Stomach (tissue), 9 donors: ENCODE measurements around the gene GMDS. TPM values are rescaled to one million over a fixed set of nuclear protein-coding genes. Genes with fewer than 3 reads are reported as not detected.

Experiments
- DNase-seq, 2 donors: peaks; one replicate each; pipeline versions ENCODE4 v3.0.0 to v3.0.0-alpha.2; 2013 to 2019
- H3K27ac ChIP-seq, 5 donors: fragments of 200-600 bp in 4 of 5; sonication (generic) in 4 of 5; one replicate each; pipeline ENCODE4 v1.5.1; 2013 to 2019; ENCODE audit warnings: mild to moderate bottlenecking in 1 of 5, moderate library complexity in 1 of 5
- H3K27me3 ChIP-seq, 3 donors: fragments of 200-600 bp; sonication (generic); one replicate each; pipeline ENCODE4 v1.5.1; 2017 to 2019; ENCODE audit warnings: mixed run types in 1 of 3
- H3K36me3 ChIP-seq, 4 donors: fragments of 200-600 bp; sonication (generic); 1 replicate in 3 of 4; 2 replicates in 1 of 4; pipeline ENCODE4 v1.5.1; 2016 to 2019
- H3K4me1 ChIP-seq, 4 donors: fragments of 200-600 bp; sonication (generic); one replicate each; pipeline ENCODE4 v1.5.1; 2016 to 2019
- H3K4me3 ChIP-seq, 4 donors: fragments of 200-600 bp; sonication (generic) in 3 of 4; one replicate each; pipeline ENCODE4 v1.5.1; 2016 to 2019; ENCODE audit warnings: mild to moderate bottlenecking in 1 of 4
- H3K9me3 ChIP-seq, 4 donors: fragments of 200-600 bp; sonication (generic); one replicate each; pipeline ENCODE4 v1.5.1; 2016 to 2019
- EP300 ChIP-seq: sonication (generic); formaldehyde crosslinking; IDR thresholded peaks from one replicate; pipeline ENCODE4 v1.6.1; 2017; ENCODE audit warnings: antibody characterized with exemption
- POLR2A ChIP-seq, 4 donors: fragments of 450-650 bp; IDR thresholded peaks; one replicate each; pipeline ENCODE4 v1.6.1; 2016; ENCODE audit warnings: antibody characterized with exemption in 4 of 4, control low read depth in 2 of 4, mild to moderate bottlenecking in 1 of 4, moderate library complexity in 1 of 4
- POLR2AphosphoS5 ChIP-seq, 3 donors: sonication (generic); formaldehyde crosslinking; IDR thresholded peaks; one replicate each; pipeline ENCODE4 v1.6.1; 2016; ENCODE audit warnings: antibody characterized with exemption in 3 of 3
- WGBS, 5 donors: extraction: QIAGEN DNeasy Blood & Tissue Kit in 3 of 5; methylation state at CpG; one replicate each; pipeline versions ENCODE4 v1.1.5 to v1.1.7; 2013 to 2018; 5-methylcytosine and 5-hydroxymethylcytosine counted together
- intact Hi-C: fragments of 100-400 bp; cut with DNase I; formaldehyde crosslinking; loops from one replicate; pipeline ENCODE4 v1.15.1; 2023; ENCODE audit warnings: low total_unique reads
- polyA plus RNA-seq, 3 donors: library from polyadenylated mRNA; stranded (reverse); fragments of 200-250 nt; gene quantifications; one replicate each; pipeline ENCODE4 v1.2.3, GENCODE V29; 2013
- total RNA-seq, 5 donors: library from RNA; depleted of rRNA; stranded (reverse); fragments of >200 nt; gene quantifications; one replicate each; pipeline versions ENCODE4 v1.1.0 to v1.2.3, GENCODE V29; 2014 to 2016
- TF ChIP-seq, protein P1 (sequence below), 7 experiments: fragments of 450-650 bp in 4 of 7; fragments of 200-600 bp in 3 of 7; sonication (generic) in 3 of 7; IDR thresholded peaks; one replicate each; pipeline ENCODE4 v1.5.1; 2016 to 2019; ENCODE audit warnings: antibody characterized with exemption in 7 of 7, control low read depth in 2 of 7, mild to moderate bottlenecking in 1 of 7
- donor health status: healthy with polysubstance abuse.
- donor health status: Bipolar disorder and iron deficiency.
- donor health status: healthy.

The GMDS gene
- total and polyA plus RNA-seq, 8 donors = 83.7 to 262 (median 121) TPM

DNA sequence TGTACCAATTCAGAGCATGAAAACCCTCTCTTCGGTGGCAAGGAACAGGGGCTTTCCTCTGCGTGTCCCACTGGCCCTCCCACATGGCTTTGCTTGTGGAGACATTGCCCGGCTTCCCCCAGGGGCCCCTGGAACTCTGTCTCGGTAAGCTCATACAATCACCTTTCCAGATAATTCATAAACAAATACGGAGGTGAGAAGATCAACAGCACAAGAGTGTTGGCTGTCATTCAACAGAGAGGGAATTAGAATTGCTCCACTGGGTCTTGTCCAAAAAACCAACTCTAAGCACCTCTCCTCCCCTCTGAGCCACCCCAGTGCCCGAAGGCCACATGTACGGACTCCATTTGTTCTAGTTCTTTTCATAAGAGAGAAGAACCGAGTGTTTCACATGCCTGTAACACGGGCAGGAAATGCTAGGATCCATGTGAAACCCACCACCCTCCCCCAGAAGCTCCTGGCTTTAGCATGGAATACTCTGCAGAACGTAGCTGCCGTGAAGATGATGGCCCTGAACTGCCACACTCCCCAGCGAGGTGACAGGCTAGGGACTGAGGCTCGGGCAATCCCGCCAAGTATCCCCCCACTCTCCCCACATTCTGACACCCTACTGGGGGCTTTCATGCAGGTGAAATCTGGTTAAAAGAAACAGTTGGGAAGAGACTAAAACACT is 660.3 kb downstream of the GMDS start:
- no peaks in the 10 kb centered on the region for H3K4me1 ChIP-seq
- no peak overlapping the region for H3K27ac ChIP-seq
- peaks cover 0 to 10% (median 1%) of the 10 kb centered on the region in 3 donors for H3K27me3 ChIP-seq
- 53 to 61% (median 59%) methylated on average over 14 of the region's 14 CpGs for WGBS, 5 donors
- no peak for DNase-seq
- intact Hi-C loops = no loop called here
- H3K9me3 ChIP-seq = no peaks in the 10 kb centered on the region
- TF ChIP-seq, protein P1, sequence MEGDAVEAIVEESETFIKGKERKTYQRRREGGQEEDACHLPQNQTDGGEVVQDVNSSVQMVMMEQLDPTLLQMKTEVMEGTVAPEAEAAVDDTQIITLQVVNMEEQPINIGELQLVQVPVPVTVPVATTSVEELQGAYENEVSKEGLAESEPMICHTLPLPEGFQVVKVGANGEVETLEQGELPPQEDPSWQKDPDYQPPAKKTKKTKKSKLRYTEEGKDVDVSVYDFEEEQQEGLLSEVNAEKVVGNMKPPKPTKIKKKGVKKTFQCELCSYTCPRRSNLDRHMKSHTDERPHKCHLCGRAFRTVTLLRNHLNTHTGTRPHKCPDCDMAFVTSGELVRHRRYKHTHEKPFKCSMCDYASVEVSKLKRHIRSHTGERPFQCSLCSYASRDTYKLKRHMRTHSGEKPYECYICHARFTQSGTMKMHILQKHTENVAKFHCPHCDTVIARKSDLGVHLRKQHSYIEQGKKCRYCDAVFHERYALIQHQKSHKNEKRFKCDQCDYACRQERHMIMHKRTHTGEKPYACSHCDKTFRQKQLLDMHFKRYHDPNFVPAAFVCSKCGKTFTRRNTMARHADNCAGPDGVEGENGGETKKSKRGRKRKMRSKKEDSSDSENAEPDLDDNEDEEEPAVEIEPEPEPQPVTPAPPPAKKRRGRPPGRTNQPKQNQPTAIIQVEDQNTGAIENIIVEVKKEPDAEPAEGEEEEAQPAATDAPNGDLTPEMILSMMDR (IDR thresholded peaks at IDR 0.05) = no peak
- TF ChIP-seq EP300 = no peak
- no peak for TF ChIP-seq POLR2A (IDR thresholded peaks at IDR 0.05)
- no peak for TF ChIP-seq POLR2AphosphoS5 (IDR thresholded peaks at IDR 0.05)
- no peaks in the 10 kb centered on the region for H3K36me3 ChIP-seq
- no peak overlapping the region for H3K4me3 ChIP-seq

DNA sequence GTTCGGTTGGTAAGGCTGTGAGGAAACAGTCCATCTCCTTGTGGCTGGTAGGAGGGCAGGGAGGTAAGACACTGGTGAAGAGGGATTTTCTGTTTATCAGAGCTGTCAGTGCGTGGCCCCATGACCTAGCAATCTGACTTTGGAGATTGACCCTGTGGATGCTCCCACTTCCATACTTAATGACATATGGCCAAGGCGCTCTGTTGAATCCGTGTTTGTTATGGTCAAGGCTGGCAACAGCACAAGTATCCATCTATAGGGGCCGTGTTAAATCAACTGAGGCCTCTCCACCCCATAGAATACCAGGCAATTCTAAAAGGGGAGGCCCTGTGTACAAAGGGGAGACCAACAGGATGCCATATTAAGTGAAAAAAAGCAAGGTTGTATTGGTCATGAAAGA is 661.3 kb downstream of the GMDS start:
- H3K36me3 ChIP-seq = no peaks in the 10 kb centered on the region
- intact Hi-C loops = no loop called here
- H3K4me3 ChIP-seq = no peak overlapping the region
- DNase-seq = no peak
- no peaks in the 10 kb centered on the region for H3K9me3 ChIP-seq
- 81 to 90% (median 84%) methylated on average over 5 of the region's 5 CpGs for WGBS, 5 donors
- H3K4me1 ChIP-seq = no peaks in the 10 kb centered on the region
- no peak overlapping the region for H3K27ac ChIP-seq
- H3K27me3 ChIP-seq = peaks cover 0 to 10% (median 0%) of the 10 kb centered on the region in 3 donors
- TF ChIP-seq EP300 (no peak), POLR2A (IDR thresholded peaks at IDR 0.05) (no peak), POLR2AphosphoS5 (IDR thresholded peaks at IDR 0.05) (no peak)
- TF ChIP-seq, protein P1 (IDR thresholded peaks at IDR 0.05) = no peak

DNA sequence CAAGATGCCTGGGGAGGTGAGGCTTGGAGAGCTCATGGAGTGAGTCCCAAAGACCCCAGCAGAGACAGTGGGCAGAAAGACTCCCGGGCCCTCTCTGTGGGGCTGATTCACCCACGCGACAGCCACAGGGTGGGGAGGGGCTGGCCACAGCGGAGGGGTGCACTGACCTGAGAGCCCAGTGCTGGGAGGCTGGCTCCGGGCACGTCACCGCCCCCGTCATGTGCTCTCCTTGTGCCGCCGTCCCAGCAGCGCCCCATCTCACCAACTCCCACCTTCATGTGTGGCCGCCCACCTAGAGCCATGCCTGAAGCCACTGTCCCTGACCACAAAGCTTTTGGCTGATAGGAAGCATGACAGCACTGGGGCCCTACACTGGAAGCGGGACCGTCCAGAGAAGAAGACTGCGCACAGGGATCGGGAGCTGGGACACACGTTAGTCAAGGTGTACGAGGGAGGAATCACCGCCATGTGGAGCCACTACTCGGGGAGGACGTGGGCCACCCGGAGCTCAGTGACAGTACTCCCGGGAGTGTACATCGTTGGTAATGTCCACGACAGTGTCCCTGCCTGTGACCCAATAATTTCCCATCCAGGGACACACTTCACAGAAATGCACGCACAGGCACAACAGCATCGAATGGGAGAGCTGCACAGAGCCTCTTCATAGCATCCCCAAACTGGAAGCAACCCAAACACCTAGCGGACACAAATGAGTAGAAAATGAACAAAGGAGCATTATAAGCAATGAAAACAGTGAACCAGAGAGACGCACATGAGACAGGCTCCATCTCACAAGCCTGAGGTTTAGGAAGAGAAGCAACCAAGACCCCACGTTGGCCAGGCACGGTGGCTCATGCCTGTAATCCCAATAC is 664.0 kb downstream of the GMDS start:
- Histone ChIP-seq H3K4me3 (no peak overlapping the region), H3K27ac (no peak overlapping the region), H3K36me3 (no peaks in the 10 kb centered on the region), H3K9me3 (no peaks in the 10 kb centered on the region), H3K27me3 (peaks cover 0 to 16% (median 0%) of the 10 kb centered on the region in 3 donors), H3K4me1 (no peaks in the 10 kb centered on the region)
- WGBS, 5 donors = 88 to 93% (median 92%) methylated on average over 19 to 31 of the region's 31 CpGs
- TF ChIP-seq POLR2A (IDR thresholded peaks at IDR 0.05) = no peak
- TF ChIP-seq, protein P1 (IDR thresholded peaks at IDR 0.05) = no peak
- TF ChIP-seq POLR2AphosphoS5 (IDR thresholded peaks at IDR 0.05) = no peak
- TF ChIP-seq EP300 = no peak
- DNase-seq = no peak
- intact Hi-C loops = no loop called here

DNA sequence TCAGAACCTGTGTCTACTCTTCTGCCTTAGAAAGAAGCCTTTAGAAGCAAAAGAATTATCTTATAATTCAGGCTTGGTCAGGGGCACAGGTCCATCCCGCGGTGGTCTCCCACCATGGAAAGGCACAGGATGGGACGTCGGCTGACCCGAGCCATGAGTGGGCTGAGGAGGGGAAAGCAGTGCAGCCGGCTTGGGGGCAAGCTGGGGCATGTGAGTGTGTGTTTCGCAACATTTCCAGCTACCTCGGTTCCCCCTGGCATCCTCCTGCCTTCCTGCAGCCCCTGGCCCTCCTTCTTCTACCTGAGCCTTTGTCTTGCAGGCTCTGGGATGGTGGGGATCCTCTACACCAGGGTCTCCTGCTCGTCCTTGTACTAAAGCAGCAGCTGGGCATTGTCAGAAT is 664.8 kb downstream of the GMDS start:
- intact Hi-C loops = no loop called here
- TF ChIP-seq EP300 = no peak
- no peak for TF ChIP-seq POLR2AphosphoS5 (IDR thresholded peaks at IDR 0.05)
- TF ChIP-seq POLR2A (IDR thresholded peaks at IDR 0.05) = no peak
- TF ChIP-seq, protein P1 (IDR thresholded peaks at IDR 0.05) = no peak

More for the DNA sequence above, 664.8 kb downstream of the GMDS start:
- peaks cover 0 to 16% (median 0%) of the 10 kb centered on the region in 3 donors for H3K27me3 ChIP-seq
- WGBS, 5 donors = 77 to 87% (median 81%) methylated on average over 7 to 9 of the region's 9 CpGs
- no peak overlapping the region for H3K4me3 ChIP-seq
- H3K36me3 ChIP-seq = no peaks in the 10 kb centered on the region
- H3K4me1 ChIP-seq = peaks cover 0 to under 1% (median 0%) of the 10 kb centered on the region in 4 donors
- no peak for DNase-seq
- no peaks in the 10 kb centered on the region for H3K9me3 ChIP-seq
- H3K27ac ChIP-seq = no peak overlapping the region
